ENCODE data around the gene IL17B.

The IL17B gene

DNA sequence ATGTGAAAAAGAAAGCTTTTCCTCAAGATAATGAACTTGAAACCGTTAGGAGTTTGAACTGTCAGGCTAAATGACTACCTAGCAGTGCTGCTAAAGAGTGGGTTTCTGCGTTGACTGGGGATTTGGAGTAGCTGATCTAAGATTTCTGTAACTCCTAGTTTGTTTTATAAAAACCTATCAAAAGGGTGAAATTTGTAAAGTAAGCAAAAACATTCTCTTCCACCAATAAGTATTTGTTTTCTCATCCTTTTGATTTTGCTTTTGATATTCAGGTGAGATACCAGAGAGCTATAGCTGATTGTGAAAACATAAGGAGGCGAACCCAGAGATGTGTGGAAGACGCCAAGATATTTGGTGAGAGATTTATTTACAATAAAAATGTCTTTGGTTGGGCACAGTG lies 29.7 kb downstream of the IL17B start:
- Histone ChIP-seq H3K4me2 (ENCODE audit: low read depth, low read length) (peak overlapping the region; percentile 92; the same call in 1 of the 2 replicates), H3K9me3 (replicated peaks; ENCODE audit: insufficient read depth, low read length) (no peaks in the 10 kb centered on the region), H3K4me3 (ENCODE audit: low read length) (no peak overlapping the region), H3K79me2 (ENCODE audit: low read length) (peaks cover 89% of the 10 kb centered on the region), H3K27me3 (replicated peaks; ENCODE audit: insufficient read depth, low read length) (no peaks in the 10 kb centered on the region), H3K36me3 (replicated peaks; ENCODE audit: insufficient read depth, low read length) (peaks cover 31% of the 10 kb centered on the region), H3K4me1 (ENCODE audit: low read length) (peaks cover 57% of the 10 kb centered on the region), H2AFZ (ENCODE audit: low read length) (no peak overlapping the region), H3K9me2 (replicated peaks; ENCODE audit: insufficient read depth, low read length) (no peaks in the 10 kb centered on the region), H3F3A (ENCODE audit: insufficient read depth, low read length) (peaks cover 36% of the 10 kb centered on the region), H4K20me1 (ENCODE audit: insufficient read depth, low read length) (no peaks in the 10 kb centered on the region), H3K9ac (ENCODE audit: low read length) (no peak overlapping the region), H3K27ac (ENCODE audit: low read length) (no peak overlapping the region)
- TF ChIP-seq, protein P1, sequence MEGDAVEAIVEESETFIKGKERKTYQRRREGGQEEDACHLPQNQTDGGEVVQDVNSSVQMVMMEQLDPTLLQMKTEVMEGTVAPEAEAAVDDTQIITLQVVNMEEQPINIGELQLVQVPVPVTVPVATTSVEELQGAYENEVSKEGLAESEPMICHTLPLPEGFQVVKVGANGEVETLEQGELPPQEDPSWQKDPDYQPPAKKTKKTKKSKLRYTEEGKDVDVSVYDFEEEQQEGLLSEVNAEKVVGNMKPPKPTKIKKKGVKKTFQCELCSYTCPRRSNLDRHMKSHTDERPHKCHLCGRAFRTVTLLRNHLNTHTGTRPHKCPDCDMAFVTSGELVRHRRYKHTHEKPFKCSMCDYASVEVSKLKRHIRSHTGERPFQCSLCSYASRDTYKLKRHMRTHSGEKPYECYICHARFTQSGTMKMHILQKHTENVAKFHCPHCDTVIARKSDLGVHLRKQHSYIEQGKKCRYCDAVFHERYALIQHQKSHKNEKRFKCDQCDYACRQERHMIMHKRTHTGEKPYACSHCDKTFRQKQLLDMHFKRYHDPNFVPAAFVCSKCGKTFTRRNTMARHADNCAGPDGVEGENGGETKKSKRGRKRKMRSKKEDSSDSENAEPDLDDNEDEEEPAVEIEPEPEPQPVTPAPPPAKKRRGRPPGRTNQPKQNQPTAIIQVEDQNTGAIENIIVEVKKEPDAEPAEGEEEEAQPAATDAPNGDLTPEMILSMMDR (IDR thresholded peaks at IDR 0.05; ENCODE audit: low read length) = no peak
- no peak for TF ChIP-seq EZH2 (optimal IDR thresholded peaks at IDR 0.05; ENCODE audit: low read depth, low read length)
- no peak for DNase-seq

DNA sequence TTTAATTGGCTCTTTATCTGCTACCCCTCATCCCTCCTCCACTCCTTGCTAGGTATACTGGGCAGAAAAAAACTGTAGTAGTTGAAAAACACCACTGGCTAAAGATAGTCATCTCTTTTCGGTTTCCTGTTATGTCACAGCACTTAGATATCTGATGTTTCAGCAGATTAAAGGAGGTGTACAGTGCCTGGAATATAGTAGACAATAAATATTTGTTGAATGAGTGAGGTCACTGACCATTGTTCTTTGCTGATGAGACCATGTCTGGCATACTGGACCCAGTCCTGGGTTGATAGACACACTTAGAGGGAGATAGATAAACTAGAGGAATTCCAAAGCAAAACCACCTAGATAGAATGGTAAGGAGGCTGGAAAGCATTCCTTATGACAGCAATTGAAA lies 30.6 kb downstream of the IL17B start:
- DNase-seq = peak; percentile 72
- no peaks in the 10 kb centered on the region for H3K9me2 ChIP-seq (replicated peaks; ENCODE audit: insufficient read depth, low read length)
- no peak overlapping the region for H2AFZ ChIP-seq (ENCODE audit: low read length)
- no peaks in the 10 kb centered on the region for H4K20me1 ChIP-seq (ENCODE audit: insufficient read depth, low read length)
- peak overlapping the region; percentile 68 for H3K27ac ChIP-seq (ENCODE audit: low read length)
- peak overlapping the region; percentile 50; the same call in 1 of the 2 replicates for H3K4me3 ChIP-seq (ENCODE audit: low read length)
- peaks cover 49% of the 10 kb centered on the region for H3K4me1 ChIP-seq (ENCODE audit: low read length)
- peak overlapping the region; percentile 17; the same call in 1 of the 2 replicates for H3K9ac ChIP-seq (ENCODE audit: low read length)
- peak overlapping the region; percentile 92 for H3K4me2 ChIP-seq (ENCODE audit: low read depth, low read length)
- no peak for TF ChIP-seq EZH2phosphoT487 (IDR thresholded peaks at IDR 0.05; ENCODE audit: low read length)
- TF ChIP-seq, protein P1 (IDR thresholded peaks at IDR 0.05; ENCODE audit: low read length) = no peak
- no peak for TF ChIP-seq EZH2 (optimal IDR thresholded peaks at IDR 0.05; ENCODE audit: low read depth, low read length)
- H3K9me3 ChIP-seq (replicated peaks; ENCODE audit: insufficient read depth, low read length) = no peaks in the 10 kb centered on the region
- H3K79me2 ChIP-seq (ENCODE audit: low read length) = peaks cover 81% of the 10 kb centered on the region
- H3K27me3 ChIP-seq (replicated peaks; ENCODE audit: insufficient read depth, low read length) = no peaks in the 10 kb centered on the region
- H3F3A ChIP-seq (ENCODE audit: insufficient read depth, low read length) = peaks cover 27% of the 10 kb centered on the region
- peaks cover 31% of the 10 kb centered on the region for H3K36me3 ChIP-seq (replicated peaks; ENCODE audit: insufficient read depth, low read length)

DNA sequence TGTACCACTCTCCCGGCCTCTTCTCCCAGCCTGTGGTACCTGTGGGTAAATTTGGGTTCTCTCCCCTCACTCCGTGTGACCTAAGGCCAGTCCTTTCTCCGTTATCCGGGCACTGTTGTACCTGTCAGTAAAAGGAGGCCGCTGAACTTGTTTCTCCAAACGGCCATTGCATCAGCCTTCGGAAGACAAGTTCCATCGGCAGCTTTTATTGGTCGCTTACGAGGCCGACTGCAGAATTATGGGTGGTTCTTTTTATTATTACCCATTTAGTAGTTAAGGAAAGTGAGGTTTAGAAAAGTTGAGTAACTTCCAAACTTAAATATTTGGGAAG lies 33.2 kb downstream of the IL17B start:
- peak; percentile 27 for DNase-seq
- Histone ChIP-seq H3K4me2 (ENCODE audit: low read depth, low read length) (peak overlapping the region; percentile 92), H3K79me2 (ENCODE audit: low read length) (peaks cover 54% of the 10 kb centered on the region), H3K9ac (ENCODE audit: low read length) (peak overlapping the region; percentile 79), H3K27ac (ENCODE audit: low read length) (peak overlapping the region; percentile 73; the same call in 1 of the 2 replicates), H3K36me3 (replicated peaks; ENCODE audit: insufficient read depth, low read length) (peaks cover 15% of the 10 kb centered on the region; the same call in 1 of the 2 replicates), H3K4me1 (ENCODE audit: low read length) (peaks cover 34% of the 10 kb centered on the region), H3K9me2 (replicated peaks; ENCODE audit: insufficient read depth, low read length) (no peaks in the 10 kb centered on the region), H3K4me3 (ENCODE audit: low read length) (peak overlapping the region; percentile 85), H3K27me3 (replicated peaks; ENCODE audit: insufficient read depth, low read length) (no peaks in the 10 kb centered on the region), H3F3A (ENCODE audit: insufficient read depth, low read length) (peaks cover 25% of the 10 kb centered on the region), H4K20me1 (ENCODE audit: insufficient read depth, low read length) (no peaks in the 10 kb centered on the region), H2AFZ (ENCODE audit: low read length) (no peak overlapping the region), H3K9me3 (replicated peaks; ENCODE audit: insufficient read depth, low read length) (no peaks in the 10 kb centered on the region)
- no peak for TF ChIP-seq EZH2phosphoT487 (IDR thresholded peaks at IDR 0.05; ENCODE audit: low read length)
- TF ChIP-seq, protein P1 (IDR thresholded peaks at IDR 0.05; ENCODE audit: low read length) = no peak
